Caki2 (cell line): ENCODE results near the gene ZMYM3. TPM values are rescaled to one million over a fixed set of nuclear protein-coding genes. Genes with fewer than 3 reads are reported as not detected.
"Not testable (repeated sequence)": the region's sequence is repeated elsewhere in the genome, so short reads cannot be mapped to it uniquely, and the experiment has no call there.

Experiments used
- DNase-seq: peaks from one replicate; pipeline ENCODE4 v3.0.0-alpha.2; 2015; ENCODE audit warnings: low read depth
- in situ Hi-C: cut with HindIII; loops from 2 replicates; pipeline ENCODE4 v1.10.0; 2016; ENCODE audit warnings: low sequenced_read_pairs, low pct_unique_long_range_greater_than_20kb, mixed read lengths
- total RNA-seq: library from RNA; depleted of rRNA; stranded (reverse); fragments of >200 nt; shearing (Covaris generic); gene quantifications from 2 replicates; pipeline ENCODE4 v1.2.3, GENCODE V29; 2014; ENCODE audit warnings: low replicate concordance; rRNA removed

ZMYM3 gene
- total RNA-seq: 7.0 and 16.3 TPM in 2 replicates

DNA sequence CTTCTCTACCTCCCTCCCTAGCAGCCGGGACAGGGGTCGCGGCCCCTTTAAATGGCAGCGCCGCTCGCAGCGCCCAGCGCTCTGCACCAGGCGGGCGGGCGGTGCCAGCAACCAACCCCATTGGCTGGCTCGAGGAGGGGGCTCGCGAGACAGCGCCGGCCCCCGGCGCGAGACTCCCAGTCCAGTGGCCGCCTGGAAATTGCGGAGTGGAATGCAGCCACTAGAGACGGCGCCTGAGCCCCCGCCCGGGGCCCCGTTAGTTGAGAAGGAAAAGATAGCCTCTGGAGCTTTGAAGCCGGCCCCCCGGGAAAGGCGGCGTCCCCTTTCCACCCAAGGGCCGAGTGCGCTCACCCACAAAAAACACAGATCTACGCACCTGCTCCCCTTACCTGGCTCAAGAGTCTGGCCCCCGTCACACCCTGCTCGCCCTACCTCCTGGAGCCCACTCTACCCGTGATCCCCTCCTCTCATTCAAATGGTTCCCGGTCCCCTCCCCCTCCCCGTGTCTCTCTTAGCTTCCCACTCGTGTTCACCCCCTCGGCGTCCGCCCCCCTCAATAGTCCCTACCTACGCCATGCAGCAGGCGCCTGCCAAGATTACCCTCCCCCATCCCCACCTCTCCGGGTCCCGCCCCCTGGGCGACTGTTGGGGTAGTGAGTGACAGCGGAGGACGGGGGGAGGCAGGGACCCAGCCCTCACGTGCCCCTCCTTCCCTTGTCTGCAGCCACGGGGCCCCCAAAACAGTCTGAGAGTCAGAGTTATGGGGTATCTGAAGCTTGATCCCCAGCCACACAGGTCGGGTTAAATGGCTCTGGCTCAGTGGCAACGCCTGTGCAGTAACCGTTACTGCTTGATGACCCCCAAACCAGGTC lies at the start of gene ZMYM3:
Gene ZMYM3 (minus strand): TSS at position 49 of the 872 bp plus-strand sequence. CDS start 885 bp downstream, outside the sequence.
- in situ Hi-C loops: no loop called here
- DNase-seq: peak; percentile 80

DNA sequence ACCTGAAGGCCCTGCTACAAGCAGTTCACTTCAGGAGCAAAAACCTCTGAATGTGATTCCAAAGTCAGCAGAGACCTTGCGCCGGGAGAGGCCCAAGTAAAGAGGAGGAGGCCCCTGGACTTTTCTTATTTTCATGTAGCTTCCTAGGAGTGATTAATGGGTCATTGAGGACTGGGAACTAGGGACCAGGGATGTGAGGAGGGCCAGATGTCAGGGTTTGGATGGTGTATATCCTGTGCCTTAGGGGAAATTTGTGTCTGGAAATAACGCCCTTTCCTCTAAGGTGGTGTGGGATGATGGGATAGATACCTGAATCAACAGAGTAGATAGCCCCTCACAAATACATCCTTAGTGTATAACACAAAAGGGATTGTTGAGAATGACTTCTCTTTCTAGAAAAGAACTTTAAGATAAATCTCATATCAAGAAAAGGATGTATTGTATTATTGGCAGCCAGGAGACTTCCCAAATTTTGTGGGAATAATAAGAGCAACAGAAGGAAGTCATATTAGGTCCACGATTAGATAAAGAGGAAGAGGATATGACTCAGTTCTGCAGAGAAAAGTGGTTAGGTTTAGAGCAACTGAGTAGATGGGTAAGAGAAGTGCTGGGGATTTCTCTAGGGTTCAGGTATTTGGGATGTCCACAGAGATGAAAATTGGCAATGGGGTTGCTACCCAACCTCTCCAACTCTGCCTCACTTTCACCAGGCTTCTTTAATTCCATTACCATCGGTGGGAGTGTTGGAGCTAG lies 48.7 kb upstream of the ZMYM3 start:
- no peak for DNase-seq
- in situ Hi-C loops: no loop called here

DNA sequence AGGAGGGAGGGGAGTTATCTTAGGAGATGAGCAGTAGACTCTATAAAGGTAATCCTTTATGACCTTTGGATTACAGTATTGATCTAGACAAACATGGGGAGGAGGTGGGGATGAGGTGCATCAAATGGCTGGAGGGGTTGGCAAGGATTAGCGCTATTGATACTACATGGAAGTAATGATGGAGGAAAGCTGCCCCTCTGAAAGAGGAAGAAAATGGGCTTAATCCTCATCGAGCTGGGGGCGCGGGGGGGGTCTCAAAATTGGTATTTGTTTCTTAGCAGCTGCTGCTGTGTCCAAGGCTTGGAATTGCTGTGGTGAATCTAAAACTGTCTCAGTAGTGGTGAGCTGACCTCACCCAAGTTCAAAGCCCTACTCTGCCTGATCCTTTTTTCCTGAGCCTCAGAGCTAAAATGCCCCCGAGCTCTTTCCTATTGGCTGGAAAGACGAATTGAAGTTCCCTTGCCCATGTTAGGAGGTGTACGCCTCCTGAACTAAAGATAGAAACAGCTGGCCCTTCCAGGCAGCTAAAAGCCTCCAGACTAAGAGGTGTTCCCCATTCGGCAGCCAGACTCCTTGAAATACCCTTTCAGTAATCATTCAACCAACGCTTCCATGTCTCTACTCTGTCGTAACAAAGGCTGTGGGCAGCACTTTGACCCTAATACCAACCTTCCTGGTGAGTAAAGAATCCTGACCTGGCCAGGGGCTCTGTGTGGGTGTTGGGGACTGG lies 47.4 kb upstream of the ZMYM3 start, which contains the start of gene ITGB1BP2:
Gene ITGB1BP2 (plus strand): TSS at position 556 of the 730 bp plus-strand sequence. CDS start 57 bp downstream, at position 613.
- DNase-seq: no peak
- in situ Hi-C loops: no loop called here

DNA sequence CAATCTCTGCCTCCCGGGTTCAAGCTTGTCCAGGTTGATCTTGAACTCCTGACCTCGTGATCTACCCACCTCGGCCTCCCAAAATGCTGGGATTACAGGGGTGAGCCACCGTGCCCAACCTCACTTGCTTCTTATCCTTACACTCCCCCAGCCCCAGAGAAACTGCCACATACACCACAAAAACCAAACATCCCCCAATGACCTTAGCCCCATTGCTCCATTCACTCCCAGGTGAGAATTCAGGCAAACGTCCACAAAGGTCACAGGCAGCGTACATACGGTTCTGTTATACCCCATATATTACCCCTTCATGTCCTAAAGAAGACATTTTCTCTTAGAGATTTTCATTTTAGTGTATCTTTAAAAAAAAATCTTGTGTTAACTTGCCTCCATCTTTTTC lies 46.6 kb upstream of the ZMYM3 start:
- in situ Hi-C loops, DNase-seq: not testable (repeated sequence)

DNA sequence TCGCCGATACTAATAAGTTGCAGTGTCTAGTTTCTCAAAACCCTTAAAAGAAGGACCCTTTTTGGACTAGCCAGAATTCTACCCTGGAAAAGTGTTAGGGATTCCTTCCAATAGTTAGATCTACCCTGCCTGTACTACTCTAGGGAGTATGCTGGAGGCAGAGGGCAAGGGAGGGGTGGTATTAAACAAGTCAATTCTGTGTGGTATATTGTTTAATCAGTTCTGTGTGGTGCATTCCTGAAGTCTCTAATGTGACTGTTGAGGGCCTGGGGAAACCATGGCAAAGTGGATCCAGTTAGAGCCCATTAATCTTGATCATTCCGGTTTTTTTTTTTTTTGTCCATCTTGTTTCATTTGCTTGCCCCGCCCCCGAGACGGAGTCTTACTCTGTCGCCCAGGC lies 46.1 kb upstream of the ZMYM3 start:
- in situ Hi-C loops, DNase-seq: not testable (repeated sequence)

DNA sequence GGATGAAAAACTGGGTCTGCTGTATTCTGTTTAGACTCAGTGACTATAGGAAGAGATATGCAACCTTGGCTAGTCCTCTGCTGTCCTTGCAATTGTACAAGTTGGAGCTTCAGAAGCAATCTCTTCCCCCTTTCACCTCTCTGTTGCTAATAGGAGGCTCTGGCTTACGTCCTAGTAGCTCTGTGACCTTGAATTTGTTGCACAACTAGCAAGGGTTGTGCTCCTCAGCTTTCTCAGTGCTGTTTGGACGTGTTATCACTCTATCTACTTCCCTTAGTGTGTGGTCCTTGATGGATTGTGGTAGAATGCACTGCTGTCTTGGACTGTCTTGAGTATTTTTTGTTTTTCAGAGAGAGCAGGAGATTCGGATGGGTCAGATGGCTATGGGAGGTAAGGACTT lies 44.2 kb upstream of the ZMYM3 start:
- in situ Hi-C loops: no loop called here
- no peak for DNase-seq

DNA sequence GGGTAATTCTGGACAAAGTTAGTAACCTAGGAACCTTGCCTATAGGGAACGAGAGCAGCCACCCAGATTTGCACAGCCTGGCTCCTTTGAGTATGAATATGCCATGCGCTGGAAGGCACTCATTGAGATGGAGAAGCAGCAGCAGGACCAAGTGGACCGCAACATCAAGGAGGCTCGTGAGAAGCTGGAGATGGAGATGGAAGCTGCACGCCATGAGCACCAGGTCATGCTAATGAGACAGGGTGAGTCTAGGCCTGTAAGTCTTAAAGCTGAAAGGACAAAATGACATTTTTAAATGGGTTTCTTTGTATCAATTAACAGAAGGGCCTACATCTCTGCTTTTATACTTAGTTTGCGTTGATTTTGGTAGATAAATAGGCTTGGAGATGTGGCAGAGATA lies 42.9 kb upstream of the ZMYM3 start:
- DNase-seq: no peak
- in situ Hi-C loops: no loop called here

DNA sequence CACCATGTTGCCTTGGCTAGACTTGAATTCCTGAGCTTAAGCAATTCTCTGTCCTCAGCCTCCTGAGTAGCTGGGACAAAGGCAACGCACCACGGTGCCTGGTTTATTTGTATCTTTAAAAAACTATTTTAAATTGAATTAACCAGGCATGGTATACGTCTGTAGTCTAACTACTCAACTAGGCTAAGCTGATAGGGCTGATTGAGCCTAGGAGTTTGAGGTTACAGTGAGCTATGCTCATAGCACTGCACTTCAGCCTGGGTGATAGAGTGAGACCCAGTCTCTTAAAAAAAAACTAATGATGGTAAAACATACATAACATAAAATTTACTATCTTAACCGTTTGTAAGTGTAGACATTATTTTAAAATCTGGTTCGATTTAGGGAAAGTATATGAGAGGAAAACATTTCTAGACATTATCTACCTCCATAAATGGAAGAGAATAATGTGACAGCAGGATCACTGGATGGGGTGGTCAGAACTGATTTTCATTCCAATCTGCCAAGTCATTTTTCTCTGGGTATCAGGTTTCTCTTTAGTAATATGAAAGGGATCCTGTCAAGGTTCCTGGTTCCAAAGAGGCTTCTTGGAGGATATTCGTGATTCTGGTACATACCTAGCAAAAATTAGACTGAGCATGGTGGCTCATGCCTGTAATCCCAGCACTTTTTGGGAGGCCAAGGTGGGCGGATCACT lies 38.9 kb upstream of the ZMYM3 start:
- DNase-seq: no peak
- in situ Hi-C loops: no loop called here

DNA sequence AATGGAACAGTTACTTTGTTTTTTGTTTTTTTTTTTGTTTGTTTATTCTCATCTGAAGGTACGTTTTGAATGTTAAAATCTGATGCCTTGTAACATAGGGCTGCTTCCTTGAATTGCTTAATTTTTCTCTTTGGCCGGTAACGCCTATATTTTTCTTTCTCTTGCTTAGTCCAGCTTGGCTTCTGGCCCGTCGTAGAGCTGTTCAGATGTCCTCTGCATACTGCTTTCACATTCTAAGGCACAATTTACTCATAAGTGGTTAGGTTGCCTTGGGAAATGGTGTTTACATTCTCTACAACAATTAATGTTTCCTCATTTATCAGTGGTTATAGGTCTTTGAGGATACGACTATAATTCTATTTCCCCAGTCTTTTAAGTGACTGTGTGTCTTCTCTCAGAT lies 37.4 kb upstream of the ZMYM3 start:
- no peak for DNase-seq
- in situ Hi-C loops: no loop called here

DNA sequence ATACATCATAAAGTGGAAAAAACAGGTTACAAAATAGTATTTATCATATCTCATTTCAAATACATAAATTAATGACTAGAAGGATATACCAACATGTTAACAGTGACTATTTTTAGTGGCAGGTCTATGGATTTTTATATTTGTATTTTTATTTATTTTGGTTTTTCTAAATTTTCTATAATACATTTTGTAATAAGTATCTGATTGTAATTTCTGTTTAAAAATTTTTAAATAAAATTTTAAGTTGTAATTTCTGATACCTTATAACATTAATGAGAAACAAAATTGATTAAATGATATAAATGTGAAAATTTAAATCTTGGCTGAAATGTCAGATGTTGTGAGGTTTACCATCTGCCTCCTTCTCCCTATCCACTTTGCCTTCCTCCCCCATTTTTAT lies 32.0 kb upstream of the ZMYM3 start:
- in situ Hi-C loops: no loop called here
- no peak for DNase-seq

DNA sequence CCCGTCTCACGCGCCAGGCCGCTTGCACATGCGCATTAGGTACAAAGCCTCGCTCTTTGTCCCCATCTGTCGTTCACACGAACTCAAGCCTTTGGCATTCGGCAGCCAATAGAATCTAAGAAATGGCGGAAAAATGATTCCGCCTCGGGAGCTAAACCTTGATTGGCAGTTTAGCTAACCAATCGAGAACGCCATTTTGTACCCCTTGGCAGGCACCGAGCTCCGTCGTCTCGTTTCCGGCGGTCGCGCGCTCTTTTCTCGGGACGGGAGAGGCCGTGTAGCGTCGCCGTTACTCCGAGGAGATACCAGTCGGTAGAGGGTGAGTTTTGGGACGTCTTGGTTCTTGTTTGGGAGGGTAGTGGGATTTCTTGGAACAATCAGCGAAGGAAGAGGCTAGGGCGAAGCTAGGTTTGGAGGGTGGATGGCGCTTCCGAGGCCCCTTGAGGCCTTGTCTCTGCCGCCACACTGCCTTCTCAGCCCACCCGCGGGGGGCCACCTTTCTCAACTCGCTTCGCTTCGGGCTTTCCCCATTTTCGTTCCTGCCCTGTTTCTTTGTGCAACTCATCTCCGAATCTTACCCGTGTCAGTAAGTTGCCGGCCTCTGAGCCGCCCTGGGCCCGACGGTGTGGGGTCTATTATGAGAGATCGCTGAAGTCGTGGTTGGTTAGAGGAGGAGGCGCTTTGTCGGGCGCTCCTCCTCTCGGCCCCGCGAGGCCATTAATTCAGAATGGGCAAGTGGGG lies 29.6 kb upstream of the ZMYM3 start, which contains the start of gene NONO:
Gene NONO (plus strand): TSS at position 233 of the 741 bp plus-strand sequence. CDS start 7,003 bp downstream, outside the sequence.
- peak; percentile 92 for DNase-seq
- in situ Hi-C loops: no loop called here

DNA sequence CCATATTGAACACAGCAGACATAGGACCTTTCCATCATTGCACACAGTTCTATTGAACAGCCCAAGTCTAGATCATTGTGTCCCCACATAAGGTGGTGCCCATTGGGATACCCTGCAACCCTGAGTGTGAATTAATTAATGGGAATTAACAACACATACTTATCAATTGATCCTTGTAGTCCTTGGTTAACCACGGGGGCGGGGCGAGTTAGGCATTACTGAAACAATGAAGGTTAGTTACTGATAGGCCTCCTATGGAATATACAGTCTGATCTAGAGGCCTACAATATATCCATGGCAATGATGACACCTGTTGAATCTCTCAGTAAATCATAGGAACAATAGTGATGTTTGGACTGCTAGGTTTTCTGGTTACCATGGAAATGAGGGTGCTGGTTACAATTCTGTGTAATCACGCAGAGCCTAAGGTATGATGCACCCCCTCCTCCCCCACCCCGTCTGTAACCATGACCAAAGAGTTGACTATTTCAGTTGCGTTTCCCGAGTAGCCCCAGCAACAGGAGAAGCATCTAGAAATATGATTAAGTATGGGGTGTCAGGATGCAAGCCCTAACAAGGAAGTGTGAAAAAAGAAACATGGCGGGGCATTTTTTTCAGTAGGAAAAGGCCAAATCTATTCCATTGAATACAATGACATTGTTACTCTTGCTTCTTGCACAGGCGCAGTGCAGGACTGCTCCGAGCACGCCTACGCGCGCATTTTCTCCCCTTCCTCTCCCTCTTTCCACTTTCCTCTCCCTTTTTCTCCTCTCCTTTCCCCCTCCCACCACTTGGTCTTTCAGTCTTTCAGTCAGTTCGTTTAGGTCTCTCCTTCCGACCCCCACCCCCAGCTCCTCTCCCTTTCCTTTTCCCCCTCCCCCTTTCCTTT lies 28.8 kb upstream of the ZMYM3 start:
- in situ Hi-C loops: no loop called here
- no peak for DNase-seq

DNA sequence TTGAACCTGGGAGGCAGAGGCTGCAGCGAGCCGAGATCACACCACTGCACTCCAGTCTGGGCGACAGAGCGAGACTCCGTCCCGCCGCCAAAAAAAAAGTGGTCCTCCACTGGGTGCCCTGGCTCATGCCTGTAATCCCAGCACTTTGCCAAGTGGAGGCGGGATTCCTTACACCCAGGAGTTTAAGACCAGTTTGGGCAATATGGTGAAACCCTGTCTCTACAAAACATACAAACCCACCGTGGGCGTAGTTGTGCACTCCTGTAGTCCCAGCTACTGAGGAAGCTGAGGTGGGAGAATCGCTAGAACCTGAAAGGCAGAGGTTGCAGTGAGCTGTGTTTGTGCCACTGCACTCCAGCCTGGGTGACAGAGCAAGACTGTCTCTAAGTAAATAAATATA lies 27.4 kb upstream of the ZMYM3 start:
- DNase-seq, in situ Hi-C loops: not testable (repeated sequence)

DNA sequence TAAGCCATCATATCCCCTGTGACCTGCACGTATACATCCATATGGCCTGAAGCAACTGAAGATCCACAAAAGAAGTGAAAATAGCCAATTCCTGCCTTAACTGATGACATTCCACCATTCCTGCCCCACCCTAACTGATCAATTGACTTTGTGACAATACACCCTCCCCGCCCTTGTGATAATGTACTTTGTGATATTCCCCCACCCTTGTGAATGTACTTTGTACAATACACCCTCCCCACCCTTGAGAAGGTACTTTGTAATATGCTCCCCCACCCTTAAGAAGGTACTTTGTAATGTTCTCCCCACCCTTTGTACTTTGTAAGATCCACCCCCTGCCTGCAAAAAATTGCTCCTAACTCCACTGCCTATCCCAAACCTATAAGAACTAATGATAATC lies 18.4 kb upstream of the ZMYM3 start:
- DNase-seq, in situ Hi-C loops: not testable (repeated sequence)

DNA sequence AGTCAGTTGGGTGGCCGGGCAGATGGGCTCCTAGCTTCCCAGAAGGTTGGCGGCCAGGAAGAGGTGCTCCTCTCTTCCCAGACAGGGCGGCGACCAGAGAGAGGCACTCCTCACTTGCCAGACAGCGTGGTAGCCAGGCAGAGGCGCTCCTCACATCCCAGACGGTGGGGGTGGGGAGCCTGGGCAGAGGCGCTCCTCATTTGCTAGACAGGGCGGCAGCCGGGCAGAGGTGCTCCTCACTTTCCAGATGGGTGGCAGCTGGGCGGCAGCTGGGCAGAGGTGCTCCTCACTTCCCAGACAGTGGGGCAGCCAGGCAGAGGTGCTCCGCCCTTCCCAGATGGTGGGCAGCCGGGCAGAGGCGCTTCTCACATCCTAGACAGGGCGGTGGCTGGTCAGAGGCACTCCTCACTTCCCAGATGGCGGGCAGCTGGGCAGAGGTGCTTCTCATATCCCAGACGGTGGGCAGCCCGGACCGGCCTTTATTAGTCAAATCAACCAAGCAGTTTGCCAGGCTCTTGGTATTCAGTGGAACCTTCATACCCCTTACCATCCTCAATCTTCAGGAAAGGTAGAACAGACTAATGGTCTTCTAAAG lies 16.0 kb upstream of the ZMYM3 start:
- DNase-seq: no peak
- in situ Hi-C loops: no loop called here

DNA sequence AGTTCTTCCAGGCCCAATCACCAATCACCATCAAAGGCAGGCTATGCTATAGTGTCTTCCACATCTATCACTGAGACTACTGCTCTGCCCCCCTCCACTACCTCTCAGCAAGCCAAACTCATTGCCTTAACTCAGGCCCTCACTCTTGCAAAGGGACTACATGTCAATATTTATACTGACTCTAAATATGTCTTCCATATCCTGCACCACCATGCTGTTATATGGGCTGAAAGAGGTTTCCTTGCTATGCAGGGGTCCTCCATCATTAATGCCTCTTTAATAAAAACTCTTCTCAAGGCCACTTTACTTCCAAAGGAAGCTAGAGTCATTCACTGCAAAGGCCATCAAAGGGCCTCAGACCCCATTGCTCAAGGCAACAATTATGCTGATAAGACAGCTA lies 14.7 kb upstream of the ZMYM3 start:
- in situ Hi-C loops, DNase-seq: not testable (repeated sequence)
